OCI-LY3 (cell line): ENCODE data around the gene S100A16.
A peak's percentile ranks its signal among the peaks of the same experiment; 100 is the strongest.

Experiments used
- H2AFZ ChIP-seq: fragments of 200-600, 300-600 bp; shearing (Covaris generic); 2 replicates; pipeline ENCODE4 v1.6.0; 2014; ENCODE audit warnings: antibody characterized with exemption, low read depth, low read length
- H3K27ac ChIP-seq: fragments of 200-600, 300-600 bp; sonication (generic); 2 replicates; pipeline ENCODE4 v1.5.1; 2014; ENCODE audit warnings: mild to moderate bottlenecking, low read length, moderate library complexity, mixed read lengths
- H3K27me3 ChIP-seq: fragments of 200-600, 300-600 bp; sonication (generic); 2 replicates; pipeline ENCODE4 v1.6.1; 2014; ENCODE audit warnings: low read depth, low read length, mixed read lengths
- H3K36me3 ChIP-seq: fragments of 200-600, 300-600 bp; sonication (generic); replicated peaks from 2 replicates; pipeline ENCODE3; 2014; ENCODE audit warnings: low read depth, low read length, mixed read lengths
- H3K4me1 ChIP-seq: fragments of 300-600, 200-600 bp; sonication (generic); 2 replicates; pipeline ENCODE4 v1.6.1; 2014; ENCODE audit warnings: low read length, mixed read lengths
- H3K4me2 ChIP-seq: fragments of 200-600, 300-600 bp; sonication (generic); 2 replicates; pipeline ENCODE4 v1.6.1; 2014; ENCODE audit warnings: low read length, mixed read lengths
- H3K4me3 ChIP-seq: fragments of 300-600, 200-600 bp; sonication (generic); 2 replicates; pipeline ENCODE4 v1.5.1; 2014; ENCODE audit warnings: antibody characterized with exemption, mild to moderate bottlenecking, low read length, moderate library complexity
- H3K79me2 ChIP-seq: fragments of 300-600, 200-600 bp; shearing (Covaris generic); 2 replicates; pipeline ENCODE4 v1.6.1; 2014; ENCODE audit warnings: mild to moderate bottlenecking, low read length, mixed read lengths
- H3K9ac ChIP-seq: fragments of 300-600, 200-600 bp; shearing (Covaris generic); 2 replicates; pipeline ENCODE4 v1.6.0; 2014; ENCODE audit warnings: mild to moderate bottlenecking, low read length, moderate library complexity
- H3K9me3 ChIP-seq: fragments of 200-600, 300-600 bp; shearing (Covaris generic); 2 replicates; pipeline ENCODE4 v1.6.1; 2014; ENCODE audit warnings: low read length, mixed read lengths; ENCODE audit not compliant: insufficient read depth
- H4K20me1 ChIP-seq: fragments of 200-600, 300-600 bp; sonication (generic); 2 replicates; pipeline ENCODE4 v1.6.1; 2016; ENCODE audit warnings: low read length, mixed read lengths; ENCODE audit not compliant: insufficient read depth
- EZH2phosphoT487 ChIP-seq: fragments of 200-600 bp; shearing (Covaris generic); IDR thresholded peaks from 2 replicates; pipeline ENCODE4 v1.6.1; 2018; ENCODE audit warnings: antibody characterized with exemption, mixed run types, low read depth
- TF ChIP-seq, protein P1 (sequence below): fragments of 200-600, 300-600 bp; sonication (generic); IDR thresholded peaks from 2 replicates; pipeline ENCODE4 v1.5.1; 2014; ENCODE audit warnings: antibody characterized with exemption, low read length, low read depth

The S100A16 gene

DNA sequence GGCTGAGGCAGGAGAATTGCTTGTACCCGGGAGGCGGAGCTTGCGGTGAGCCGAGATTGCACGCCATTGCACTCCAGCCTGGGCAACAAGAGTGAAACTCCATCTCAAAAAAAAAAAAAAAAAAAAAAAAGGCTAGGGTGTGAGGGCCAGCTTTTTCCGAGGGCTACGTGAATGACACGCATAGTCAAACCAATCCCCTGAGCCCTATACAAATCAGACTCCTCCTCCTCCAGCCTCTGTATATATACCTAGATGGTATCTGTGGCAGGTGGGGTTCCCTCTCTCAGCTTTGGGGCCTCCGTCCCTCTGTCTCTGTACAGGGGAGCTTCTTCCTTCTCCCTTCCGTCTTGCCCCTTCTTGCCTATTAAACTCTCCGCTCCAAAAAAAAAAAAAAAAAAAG is 6.7 kb downstream of the S100A16 start:
- TF ChIP-seq EZH2phosphoT487 = no peak
- TF ChIP-seq, protein P1, sequence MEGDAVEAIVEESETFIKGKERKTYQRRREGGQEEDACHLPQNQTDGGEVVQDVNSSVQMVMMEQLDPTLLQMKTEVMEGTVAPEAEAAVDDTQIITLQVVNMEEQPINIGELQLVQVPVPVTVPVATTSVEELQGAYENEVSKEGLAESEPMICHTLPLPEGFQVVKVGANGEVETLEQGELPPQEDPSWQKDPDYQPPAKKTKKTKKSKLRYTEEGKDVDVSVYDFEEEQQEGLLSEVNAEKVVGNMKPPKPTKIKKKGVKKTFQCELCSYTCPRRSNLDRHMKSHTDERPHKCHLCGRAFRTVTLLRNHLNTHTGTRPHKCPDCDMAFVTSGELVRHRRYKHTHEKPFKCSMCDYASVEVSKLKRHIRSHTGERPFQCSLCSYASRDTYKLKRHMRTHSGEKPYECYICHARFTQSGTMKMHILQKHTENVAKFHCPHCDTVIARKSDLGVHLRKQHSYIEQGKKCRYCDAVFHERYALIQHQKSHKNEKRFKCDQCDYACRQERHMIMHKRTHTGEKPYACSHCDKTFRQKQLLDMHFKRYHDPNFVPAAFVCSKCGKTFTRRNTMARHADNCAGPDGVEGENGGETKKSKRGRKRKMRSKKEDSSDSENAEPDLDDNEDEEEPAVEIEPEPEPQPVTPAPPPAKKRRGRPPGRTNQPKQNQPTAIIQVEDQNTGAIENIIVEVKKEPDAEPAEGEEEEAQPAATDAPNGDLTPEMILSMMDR = no peak
- Histone ChIP-seq H3K4me3 (peak overlapping the region; percentile 17; the same call in 1 of the 2 replicates), H3K4me2 (peak overlapping the region; percentile 46), H3K79me2 (no peaks in the 10 kb centered on the region), H3K27ac (no peak overlapping the region; the same call in 1 of the 2 replicates), H3K27me3 (no peaks in the 10 kb centered on the region), H3K9me3 (no peaks in the 10 kb centered on the region), H3K36me3 (no peaks in the 10 kb centered on the region), H4K20me1 (no peaks in the 10 kb centered on the region), H3K9ac (peak overlapping the region; percentile 31; the same call in 1 of the 2 replicates), H2AFZ (peak overlapping the region; percentile 52), H3K4me1 (peaks cover 40% of the 10 kb centered on the region)

DNA sequence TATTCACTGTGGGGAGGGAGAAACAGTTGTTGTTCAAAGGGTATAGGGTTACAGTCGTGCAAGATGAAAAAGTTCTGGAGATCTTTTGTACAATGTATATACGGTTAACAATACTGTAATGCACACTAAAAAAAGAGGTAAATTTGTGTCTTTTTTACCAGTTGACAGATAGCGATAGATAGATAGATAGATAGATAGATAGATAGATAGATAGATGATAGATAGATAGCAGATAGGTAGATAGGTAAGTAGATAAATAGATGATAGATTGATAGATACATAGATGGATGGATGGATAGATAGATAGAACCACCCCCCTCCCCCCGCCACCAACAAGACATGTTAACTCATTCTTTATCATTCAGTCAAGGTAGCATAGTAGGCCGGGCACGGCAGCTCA is 10.2 kb downstream of the S100A16 start:
- Histone ChIP-seq H3K27ac (no peak overlapping the region), H2AFZ (no peak overlapping the region), H3K27me3 (no peaks in the 10 kb centered on the region), H3K79me2 (no peaks in the 10 kb centered on the region), H3K4me3 (no peak overlapping the region), H3K4me1 (peaks cover 63% of the 10 kb centered on the region), H3K4me2 (no peak overlapping the region), H3K36me3 (no peaks in the 10 kb centered on the region), H3K9me3 (no peaks in the 10 kb centered on the region), H3K9ac (no peak overlapping the region), H4K20me1 (no peaks in the 10 kb centered on the region)
- TF ChIP-seq EZH2phosphoT487 = no peak
- TF ChIP-seq, protein P1 = no peak

DNA sequence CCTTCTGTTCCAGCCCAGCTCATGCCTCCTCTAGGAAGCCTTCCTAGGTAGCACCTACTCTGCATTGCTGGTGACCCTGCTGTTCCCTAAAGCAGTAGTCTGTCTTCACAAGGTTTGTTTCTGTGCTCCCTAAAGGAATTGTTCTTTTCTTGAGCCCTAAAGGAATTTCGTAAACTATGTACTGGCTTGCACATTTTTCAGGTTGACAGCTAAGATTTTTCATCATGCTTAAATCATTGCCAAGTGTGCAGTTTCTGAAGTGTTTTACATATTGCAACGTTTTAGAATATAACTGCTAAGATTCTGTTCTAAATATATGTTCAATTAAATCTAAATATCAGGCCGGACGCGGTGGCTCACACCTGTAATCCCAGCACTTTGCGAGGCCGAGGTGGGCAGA is 13.1 kb downstream of the S100A16 start:
- Histone ChIP-seq H3K4me1 (peaks cover 59% of the 10 kb centered on the region), H3K36me3 (no peaks in the 10 kb centered on the region), H3K4me3 (no peak overlapping the region), H3K79me2 (no peaks in the 10 kb centered on the region), H3K27me3 (no peaks in the 10 kb centered on the region), H3K9me3 (no peaks in the 10 kb centered on the region), H2AFZ (0 out of 2 replicates have a peak overlapping the region, but pooled peaks have one; percentile 26), H3K27ac (peak overlapping the region; percentile 95), H3K9ac (peak overlapping the region; percentile 20; the same call in 1 of the 2 replicates), H3K4me2 (peak overlapping the region; percentile 9; the same call in 1 of the 2 replicates), H4K20me1 (no peaks in the 10 kb centered on the region)
- TF ChIP-seq EZH2phosphoT487 = no peak
- TF ChIP-seq, protein P1 = no peak

DNA sequence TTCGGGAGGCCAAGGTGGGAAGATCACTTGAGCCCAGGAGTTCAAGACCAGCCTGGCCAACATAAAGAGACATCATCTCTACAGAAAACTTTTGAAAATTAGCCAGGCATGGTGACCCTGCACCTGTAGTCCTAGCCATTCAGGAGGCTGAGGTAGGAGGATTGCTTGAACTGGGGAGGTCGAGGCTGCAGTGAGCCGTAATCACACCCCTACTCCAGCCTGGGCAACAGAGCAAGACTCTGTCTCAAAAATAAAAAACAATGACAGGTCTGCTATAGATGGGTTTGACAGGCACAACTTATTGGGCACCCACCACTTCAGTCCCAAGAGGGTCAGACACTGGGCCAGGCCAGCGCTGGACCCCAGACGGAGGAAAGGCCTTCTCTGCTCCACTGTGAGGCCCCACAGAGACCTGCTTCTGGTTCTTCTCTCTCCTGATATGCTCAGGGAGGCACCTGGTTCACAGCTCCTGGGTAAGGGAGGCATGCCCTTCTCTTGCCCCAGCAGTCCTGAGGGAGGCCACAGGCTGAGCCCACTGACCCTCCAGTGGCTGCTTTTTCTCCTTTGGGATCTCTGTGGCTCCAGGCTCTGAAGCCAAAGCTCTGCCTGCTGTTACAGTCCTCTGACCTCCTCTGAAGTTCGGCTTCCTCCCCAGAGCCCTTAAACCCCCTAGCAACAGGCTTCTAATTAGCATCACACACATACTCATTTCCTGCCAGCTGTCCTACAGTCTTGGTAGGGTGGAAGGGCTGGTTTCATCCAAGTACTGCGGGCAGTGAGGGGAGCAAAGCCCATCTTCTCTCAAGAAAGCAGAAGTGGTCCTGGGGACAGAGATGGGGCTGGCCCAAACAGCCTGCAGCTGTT is 14.4 kb downstream of the S100A16 start:
- Histone ChIP-seq H3K4me3 (peak overlapping the region; percentile 57), H3K9me3 (no peaks in the 10 kb centered on the region), H4K20me1 (no peaks in the 10 kb centered on the region), H3K27ac (peak overlapping the region; percentile 95), H2AFZ (no peak overlapping the region), H3K4me1 (peaks cover 49% of the 10 kb centered on the region), H3K4me2 (peak overlapping the region; percentile 77), H3K79me2 (no peaks in the 10 kb centered on the region), H3K27me3 (no peaks in the 10 kb centered on the region), H3K36me3 (no peaks in the 10 kb centered on the region), H3K9ac (peak overlapping the region; percentile 87)
- TF ChIP-seq, protein P1 = no peak
- no peak for TF ChIP-seq EZH2phosphoT487
